K562 (cell line): ENCODE measurements around the gene TMEM234. TPM values are rescaled to one million over a fixed set of nuclear protein-coding genes. Genes with fewer than 3 reads are reported as not detected.

Source experiments
- CGGBP1 ChIP-seq: fragments of 250-450 bp; sonication (Bioruptor Pico); IDR thresholded peaks from 2 replicates; pipeline ENCODE4 v1.9.0; 2021; ENCODE audit warnings: mild to moderate bottlenecking
- E4F1 ChIP-seq: fragments of 250-450 bp; sonication (Bioruptor Pico); IDR thresholded peaks from 2 replicates; pipeline ENCODE4 v1.5.0; 2021; ENCODE audit warnings: mild to moderate bottlenecking, borderline replicate concordance
- GATAD2B ChIP-seq: fragments of 450-650 bp; IDR thresholded peaks from 2 replicates; pipeline ENCODE4 v1.6.1; 2017; ENCODE audit warnings: mild to moderate bottlenecking, borderline replicate concordance
- HES1 ChIP-seq: fragments of 450-650 bp; IDR thresholded peaks from 2 replicates; pipeline ENCODE4 v1.6.1; 2016; ENCODE audit warnings: low read depth, mild to moderate bottlenecking, moderate library complexity
- HINFP ChIP-seq: fragments of 450-650 bp; conservative IDR thresholded peaks from 2 replicates; pipeline ENCODE4 v1.6.1; 2016; ENCODE audit warnings: missing genetic modification characterization, low read depth, mild to moderate bottlenecking, control low read depth, missing compliant biosample characterization
- HMGN3 ChIP-seq: IDR thresholded peaks from 2 replicates; pipeline ENCODE4 v1.6.1; 2011; ENCODE audit warnings: borderline replicate concordance, low read depth, mild to moderate bottlenecking, mixed read lengths, low read length; ENCODE audit not compliant: insufficient read length; ENCODE audit errors: extremely low read depth
- MAZ ChIP-seq, 2 experiments: fragments of 450-650 bp in 1 of 2; sonication (generic) in 1 of 2; formaldehyde crosslinking; IDR thresholded peaks in 1 of 2; conservative IDR thresholded peaks in 1 of 2; 2 replicates each; pipeline versions ENCODE4 v1.4.0 to v1.5.0; 2020; ENCODE audit warnings: mild to moderate bottlenecking in 1 of 2, missing genetic modification reagents in 1 of 2
- MYC ChIP-seq, 2 experiments: fragments of 250-450 bp in 1 of 2; sonication (Bioruptor Pico) in 1 of 2; IDR thresholded peaks; 2 replicates each; pipeline versions ENCODE4 v1.5.1 to v1.6.1; 2012 to 2021; ENCODE audit warnings: low read depth in 2 of 2, borderline replicate concordance in 1 of 2, improper control_type of control experiment in 1 of 2, low read length in 1 of 2, mild to moderate bottlenecking in 1 of 2, moderate library complexity in 1 of 2
- NFRKB ChIP-seq: fragments of 450-650 bp; IDR thresholded peaks from 2 replicates; pipeline ENCODE4 v1.6.1; 2016; ENCODE audit warnings: low read depth
- NFYB ChIP-seq: IDR thresholded peaks from 2 replicates; pipeline ENCODE4 v1.6.1; 2011; ENCODE audit warnings: mild to moderate bottlenecking, moderate library complexity; ENCODE audit not compliant: insufficient read length; ENCODE audit errors: extremely low read depth
- NR2F6 ChIP-seq: fragments of 450-650 bp; formaldehyde crosslinking; IDR thresholded peaks from 2 replicates; pipeline ENCODE4 v1.4.0; 2020; ENCODE audit warnings: mild to moderate bottlenecking
- PHF8 ChIP-seq: fragments of 200-600 bp; sonication (generic); IDR thresholded peaks from 2 replicates; pipeline ENCODE4 v1.6.1; 2012; ENCODE audit warnings: mixed run types, mild to moderate bottlenecking, inconsistent platforms, low read length, moderate library complexity, borderline replicate concordance
- SETDB1 ChIP-seq: IDR thresholded peaks from one replicate; pipeline ENCODE4 v1.6.1; 2012; ENCODE audit warnings: low read length, control low read depth, inconsistent platforms
- SIN3A ChIP-seq, 2 experiments: fragments of 150-350 bp in 1 of 2; IDR thresholded peaks; 2 replicates each; pipeline ENCODE4 v1.6.1; 2011 to 2016; ENCODE audit warnings: borderline replicate concordance in 2 of 2, low read depth in 2 of 2, low read length in 2 of 2, mild to moderate bottlenecking in 2 of 2, moderate library complexity in 2 of 2; ENCODE audit not compliant: control insufficient read depth in 1 of 2
- TCF15 ChIP-seq: fragments of 250-450 bp; sonication (Bioruptor Pico); IDR thresholded peaks from 2 replicates; pipeline ENCODE4 v1.8.0; 2022; ENCODE audit warnings: moderate library complexity, mild to moderate bottlenecking, inconsistent platforms
- ZBTB49 ChIP-seq: sonication (generic); formaldehyde crosslinking; IDR thresholded peaks from 2 replicates; pipeline ENCODE4 v1.8.0; 2022; ENCODE audit warnings: missing genetic modification reagents, mild to moderate bottlenecking, borderline replicate concordance
- ZNF175 ChIP-seq: fragments of 200-800 bp; sonication (Bioruptor generic); IDR thresholded peaks from 2 replicates; pipeline ENCODE4 v1.6.1; 2016; ENCODE audit warnings: low read depth, mild to moderate bottlenecking, missing genetic modification characterization, missing compliant biosample characterization
- ZNF699 ChIP-seq: fragments of 250-450 bp; sonication (Bioruptor Pico); IDR thresholded peaks from 2 replicates; pipeline ENCODE4 v1.8.0; 2021; ENCODE audit warnings: mild to moderate bottlenecking, moderate library complexity; ENCODE audit not compliant: insufficient replicate concordance
- ZNF75A ChIP-seq: fragments of 450-650 bp; formaldehyde crosslinking; IDR thresholded peaks from 2 replicates; pipeline ENCODE4 v1.4.0; 2020; ENCODE audit warnings: mild to moderate bottlenecking
- ZNF79 ChIP-seq: fragments of 250-450 bp; sonication (Bioruptor Pico); IDR thresholded peaks from 2 replicates; pipeline ENCODE4 v1.4.0; 2020; ENCODE audit warnings: low read depth, mild to moderate bottlenecking, moderate library complexity
- polyA plus RNA-seq, 8 experiments: library from polyadenylated mRNA; depleted of rRNA in 4 of 8; stranded (reverse) in 5 of 8; unstranded in 3 of 8; fragments of >200 nt; fragmentation: Nextera tagmentation in 2 of 8; fragmentation: Illumina TruSeq in 1 of 8; extraction: Ambion mirVana in 2 of 8; extraction: Trizol in 1 of 8; gene quantifications; 2 replicates each; pipeline versions ENCODE4 v1.2.1 to v1.2.3, GENCODE V29; 2011 to 2014; ENCODE audit warnings: inconsistent platforms in 1 of 8, missing spikeins in 1 of 8
- total RNA-seq, 7 experiments: library from RNA; depleted of rRNA in 6 of 7; stranded (reverse); fragments of >200 nt in 6 of 7; fragmentation: Illumina TruSeq in 2 of 7; extraction: Trizol in 2 of 7; gene quantifications; 2 replicates each; pipeline versions ENCODE4 v1.2.1 to v1.2.3, GENCODE V29; 2011 to 2021; ENCODE audit warnings: low replicate concordance in 1 of 7

The TMEM234 gene
- total and polyA plus RNA-seq, 9 of the 15 experiments (the other 6 are each of a cell fraction or from before 2014, with no cell fraction given) = 5.0 to 12.9 (median 7.6) TPM

- TF ChIP-seq ZBTB49 (CRISPR knock-in tag) (no peak), CGGBP1 (no peak), SETDB1 (no peak), SIN3A (IDR thresholded peaks at IDR 0.05; ENCODE audit: borderline replicate concordance in 2 of 2, control insufficient read depth in 1 of 2, low read depth in 2 of 2, low read length in 2 of 2) (0 out of 4 replicates have a peak, but pooled peaks of 1 of the 2 experiments have one; percentile 1), PHF8 (no peak), NFYB (no peak), NFRKB (no peak; the same call in 1 of the 2 replicates), E4F1 (CRISPR knock-in tag) (no peak), HMGN3 (no peak), ZNF75A (CRISPR knock-in tag) (no peak), TCF15 (CRISPR knock-in tag) (peak; percentile 84), HINFP (tag) (peak; percentile 71), ZNF699 (CRISPR knock-in tag) (no peak), MYC (IDR thresholded peaks at IDR 0.05; ENCODE audit: low read depth, low read length) (no peak), MYC (CRISPR knock-in tag; IDR thresholded peaks at IDR 0.05; ENCODE audit: borderline replicate concordance, low read depth) (no peak), NR2F6 (CRISPR knock-in tag) (no peak), ZNF79 (CRISPR knock-in tag) (no peak), ZNF175 (CRISPR knock-in tag) (no peak), MAZ (CRISPR knock-in tag; conservative IDR thresholded peaks at IDR 0.05 in 1 of 2, IDR thresholded peaks at IDR 0.05 in 1 of 2) (no peak), HES1 (no peak), GATAD2B (no peak)
Observed at GRCh38 chr1:32179193-32179442, 43.0 kb downstream of the TMEM234 start (continued).
